GM13977 (cell line): Measurements from ENCODE around the gene EEIG1.

Source experiments
- DNase-seq: peaks from one replicate; pipeline ENCODE4 v3.0.0; 2012; ENCODE audit warnings: low spot score
- in situ Hi-C: fragments of 300-500 bp; cut with MboI; formaldehyde crosslinking; loops from one replicate; pipeline ENCODE4 v1.12.0; 2022; ENCODE audit warnings: low sequenced_read_pairs, low pct_unique_long_range_greater_than_20kb, mixed read lengths, inconsistent platforms; ENCODE audit not compliant: unreplicated experiment
- TF ChIP-seq, protein P1 (sequence below): IDR thresholded peaks from 2 replicates; pipeline ENCODE4 v1.5.1; 2012; ENCODE audit warnings: mild to moderate bottlenecking, control low read depth; ENCODE audit not compliant: insufficient read depth; ENCODE audit errors: extremely low read depth, missing control alignments

The EEIG1 gene

DNA sequence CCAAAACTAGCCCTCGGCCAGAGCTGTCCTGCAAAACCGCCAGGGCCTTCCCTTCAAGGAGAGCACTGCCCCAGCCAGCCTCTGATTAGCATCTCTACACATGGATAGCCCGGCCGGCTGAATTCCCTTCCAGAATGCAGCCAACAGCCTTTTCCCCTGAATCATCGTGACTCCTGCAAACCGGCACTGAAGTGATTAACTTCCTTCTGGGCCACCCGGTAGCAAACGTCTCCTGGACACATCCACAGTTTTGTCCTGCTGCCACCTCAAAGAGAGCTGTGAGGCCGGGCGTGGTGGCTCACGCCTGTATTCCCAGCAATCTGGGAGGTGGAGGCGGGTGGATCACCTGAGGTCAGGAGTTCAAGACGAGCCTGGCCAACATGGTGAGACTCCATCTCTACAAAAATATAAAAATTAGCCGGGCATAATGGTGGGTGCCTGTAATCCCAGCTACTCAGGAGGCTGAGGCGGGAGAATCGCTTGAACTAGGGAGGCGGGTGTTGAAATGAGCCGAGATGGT, 21.1 kb upstream of the EEIG1 start:
- in situ Hi-C loops, result no loop called here
- TF ChIP-seq, protein P1, sequence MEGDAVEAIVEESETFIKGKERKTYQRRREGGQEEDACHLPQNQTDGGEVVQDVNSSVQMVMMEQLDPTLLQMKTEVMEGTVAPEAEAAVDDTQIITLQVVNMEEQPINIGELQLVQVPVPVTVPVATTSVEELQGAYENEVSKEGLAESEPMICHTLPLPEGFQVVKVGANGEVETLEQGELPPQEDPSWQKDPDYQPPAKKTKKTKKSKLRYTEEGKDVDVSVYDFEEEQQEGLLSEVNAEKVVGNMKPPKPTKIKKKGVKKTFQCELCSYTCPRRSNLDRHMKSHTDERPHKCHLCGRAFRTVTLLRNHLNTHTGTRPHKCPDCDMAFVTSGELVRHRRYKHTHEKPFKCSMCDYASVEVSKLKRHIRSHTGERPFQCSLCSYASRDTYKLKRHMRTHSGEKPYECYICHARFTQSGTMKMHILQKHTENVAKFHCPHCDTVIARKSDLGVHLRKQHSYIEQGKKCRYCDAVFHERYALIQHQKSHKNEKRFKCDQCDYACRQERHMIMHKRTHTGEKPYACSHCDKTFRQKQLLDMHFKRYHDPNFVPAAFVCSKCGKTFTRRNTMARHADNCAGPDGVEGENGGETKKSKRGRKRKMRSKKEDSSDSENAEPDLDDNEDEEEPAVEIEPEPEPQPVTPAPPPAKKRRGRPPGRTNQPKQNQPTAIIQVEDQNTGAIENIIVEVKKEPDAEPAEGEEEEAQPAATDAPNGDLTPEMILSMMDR, result no peak
- DNase-seq, result no peak

DNA sequence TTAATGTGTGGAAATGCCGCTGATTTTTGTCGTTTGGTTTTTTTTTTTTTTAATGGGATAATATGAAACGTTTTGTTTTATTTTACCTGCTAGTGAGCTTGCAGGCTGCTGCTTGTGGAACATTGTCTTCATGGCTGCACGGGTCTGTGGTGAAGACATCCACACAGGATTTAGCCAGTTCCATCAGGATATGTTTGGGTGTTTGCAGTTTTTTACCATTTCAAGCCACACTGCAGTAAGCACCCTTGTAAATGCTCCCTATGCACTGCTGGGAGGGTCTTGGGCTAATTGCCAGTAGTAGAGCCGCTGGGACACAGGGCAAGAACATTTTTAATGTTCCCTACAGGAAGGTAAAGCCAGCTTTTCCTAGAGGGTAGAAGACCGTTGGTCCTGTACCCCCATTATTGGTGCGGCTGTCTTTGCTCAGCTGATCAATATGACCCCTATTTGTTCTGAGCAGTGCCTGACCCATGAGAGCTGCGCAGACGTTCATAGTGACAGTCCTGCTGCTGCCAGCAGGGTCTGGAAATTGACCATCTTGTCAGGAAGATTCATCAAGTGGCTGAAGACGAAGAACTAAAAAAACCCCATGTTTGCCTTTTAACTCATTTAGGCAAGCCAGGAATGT, 20.5 kb upstream of the EEIG1 start:
- in situ Hi-C loops, result no loop called here
- TF ChIP-seq, protein P1, result no peak
- no peak for DNase-seq

DNA sequence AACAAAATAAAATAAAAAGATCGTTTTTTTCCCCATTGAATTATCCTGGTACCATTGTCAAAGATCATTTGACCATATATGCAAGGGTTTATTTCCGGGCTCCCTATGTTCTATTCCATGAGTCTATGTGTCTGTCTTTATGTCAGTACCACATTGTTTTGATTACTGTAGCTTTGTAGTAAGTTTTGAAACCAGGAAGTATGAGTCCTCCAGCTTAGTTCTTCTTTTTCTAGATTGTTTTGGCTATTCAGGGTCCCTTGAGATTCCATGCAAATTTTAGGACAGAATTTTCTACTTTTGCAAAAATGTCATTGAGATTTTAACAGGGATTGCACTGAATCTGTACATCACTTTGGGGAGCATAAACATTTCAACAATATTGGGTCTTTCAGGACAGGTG, 18.7 kb upstream of the EEIG1 start:
- TF ChIP-seq, protein P1, result no peak
- in situ Hi-C loops, result no loop called here
- DNase-seq, result no peak

DNA sequence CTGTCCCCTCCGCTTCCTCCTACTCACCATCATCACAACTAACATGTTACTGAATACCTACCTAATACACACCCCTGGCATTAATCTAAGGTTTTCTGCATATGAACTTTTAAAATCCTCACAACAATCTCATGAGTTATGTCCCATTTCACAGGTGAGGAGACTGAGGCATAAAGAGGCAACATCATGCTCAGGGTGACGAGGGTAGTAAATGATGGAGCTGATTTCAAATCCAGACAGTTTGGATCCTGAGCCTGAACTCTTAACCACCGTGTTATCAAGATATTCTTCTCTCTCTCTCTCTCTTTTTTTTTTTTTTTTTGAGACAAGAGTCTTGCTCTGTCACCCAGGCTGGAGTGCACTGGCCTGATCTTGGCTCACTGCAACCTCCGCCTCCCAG, 12.9 kb upstream of the EEIG1 start:
- DNase-seq, result no peak
- in situ Hi-C loops, result no loop called here
- TF ChIP-seq, protein P1, result no peak

DNA sequence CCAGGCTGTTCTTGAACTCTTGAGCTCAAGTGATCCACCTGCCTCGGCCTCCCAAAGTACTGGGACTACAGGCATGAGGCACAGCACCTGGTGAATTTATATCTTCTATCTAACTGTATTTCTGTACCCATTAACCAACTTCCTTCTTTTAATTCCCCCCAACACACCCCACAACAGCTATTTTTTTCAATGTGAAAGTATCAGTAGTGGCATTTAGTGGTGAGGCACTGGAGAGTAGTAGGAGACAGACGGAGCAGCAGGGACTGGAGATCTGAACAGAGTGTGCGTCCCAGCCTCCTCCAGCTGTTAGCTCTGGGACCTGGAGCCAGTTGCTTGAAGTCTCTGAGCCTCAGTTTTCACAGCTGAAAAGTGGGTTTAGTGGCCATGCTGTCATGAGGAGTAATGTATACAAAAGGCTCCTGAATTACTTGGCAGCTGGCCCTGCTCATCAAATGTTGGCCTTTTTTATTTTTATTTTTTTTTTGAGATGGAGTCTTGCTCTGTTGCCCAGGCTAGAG, 11.0 kb upstream of the EEIG1 start:
- in situ Hi-C loops, result no loop called here
- no peak for DNase-seq
- TF ChIP-seq, protein P1, result no peak

DNA sequence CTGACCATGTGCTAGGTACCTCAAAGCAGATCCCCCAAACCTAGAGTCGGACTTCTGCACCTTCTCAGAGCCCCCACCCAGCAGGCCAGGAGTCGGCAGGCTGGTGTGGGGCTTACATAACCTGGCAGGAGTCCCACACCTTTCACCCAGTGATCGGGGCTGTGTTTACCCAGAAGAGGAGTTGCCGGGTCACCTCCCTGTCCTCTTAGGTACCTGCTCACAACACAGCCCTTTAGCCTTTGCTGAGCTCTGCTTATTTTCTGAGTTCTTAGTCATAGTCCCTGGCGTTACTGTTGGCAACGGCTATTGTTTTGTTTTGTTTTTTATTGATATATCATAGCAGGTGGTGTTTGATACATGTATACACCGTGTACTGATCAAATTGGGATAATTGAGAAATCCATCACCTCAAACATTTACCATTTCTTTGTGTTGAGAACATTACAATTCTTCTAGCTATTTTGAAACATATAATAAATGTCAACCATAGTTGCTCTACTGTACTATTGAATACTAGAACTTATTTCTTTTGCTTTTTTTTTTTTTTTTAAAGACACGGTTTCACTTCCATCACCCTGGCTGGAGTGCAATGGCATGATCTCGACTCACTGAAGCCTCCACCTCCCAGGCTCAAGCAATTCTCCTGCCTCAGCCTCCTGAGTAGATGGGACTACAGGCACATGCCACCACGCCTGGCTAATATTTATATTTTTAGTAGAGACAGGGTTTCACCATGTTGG, 10.4 kb upstream of the EEIG1 start:
- DNase-seq, result no peak
- in situ Hi-C loops, result no loop called here

More for the DNA sequence above, 10.4 kb upstream of the EEIG1 start:
- TF ChIP-seq, protein P1, result no peak
